Adrenal gland (tissue), 5 donors: ENCODE measurements around the gene SNX9.

Experiments used
- CTCF ChIP-seq, 6 experiments: fragments of 450-650 bp in 4 of 6; fragments of 200-600 bp in 2 of 6; sonication (generic) in 1 of 6; IDR thresholded peaks; 1 replicate in 5 of 6; 2 replicates in 1 of 6; pipeline versions ENCODE4 v1.5.1 to v1.8.0; 2016 to 2021; ENCODE audit warnings: antibody characterized with exemption in 6 of 6, mild to moderate bottlenecking in 2 of 6, moderate library complexity in 1 of 6
- POLR2A ChIP-seq, 2 donors: fragments of 450-650 bp; IDR thresholded peaks; one replicate each; pipeline ENCODE4 v1.6.1; 2017; ENCODE audit warnings: antibody characterized with exemption in 2 of 2, mild to moderate bottlenecking in 2 of 2, moderate library complexity in 1 of 2
- donor health status: DM: no; HTN: no; CAD: no.

- TF ChIP-seq CTCF (IDR thresholded peaks at IDR 0.05) (no peak), POLR2A (IDR thresholded peaks at IDR 0.05) (no peak)
Measured at GRCh38 chr6:157822245-157823000, 623 bp upstream of the SNX9 start.
